Fibroblast of skin of left quadriceps (primary cell): ENCODE measurements around the gene TMC6.
"Not testable (repeated sequence)": the region's sequence is repeated elsewhere in the genome, so short reads cannot be mapped to it uniquely, and the experiment has no call there.

Experiments
- DNase-seq, 2 experiments: peaks; one replicate each; pipeline ENCODE4 v3.0.0-alpha.2; 2013; ENCODE audit warnings: low read depth in 2 of 2

Gene TMC6

GRCh38 chr17:78081551-78081950 lies 47.0 kb downstream of the TMC6 start:
- no peak for DNase-seq

DNA sequence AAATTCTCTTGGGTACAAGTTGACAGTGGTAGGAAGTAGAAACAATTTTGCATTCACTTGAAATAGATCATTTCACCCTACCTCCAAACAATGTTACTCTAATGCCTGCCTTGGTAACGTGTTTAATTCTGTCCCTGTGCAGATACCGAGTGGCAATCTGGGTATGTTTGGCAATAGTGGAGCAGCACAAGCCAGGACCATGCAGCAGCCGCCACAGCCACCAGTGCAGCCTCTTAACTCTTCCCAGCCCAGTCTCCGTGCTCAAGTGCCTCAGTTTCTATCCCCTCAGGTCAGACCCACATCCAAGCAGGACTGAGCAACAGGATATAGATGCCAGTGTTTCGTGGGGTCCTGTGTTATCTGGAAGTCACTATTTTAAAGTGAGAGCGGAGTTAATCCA lies 49.3 kb downstream of the TMC6 start:
- no peak for DNase-seq

DNA sequence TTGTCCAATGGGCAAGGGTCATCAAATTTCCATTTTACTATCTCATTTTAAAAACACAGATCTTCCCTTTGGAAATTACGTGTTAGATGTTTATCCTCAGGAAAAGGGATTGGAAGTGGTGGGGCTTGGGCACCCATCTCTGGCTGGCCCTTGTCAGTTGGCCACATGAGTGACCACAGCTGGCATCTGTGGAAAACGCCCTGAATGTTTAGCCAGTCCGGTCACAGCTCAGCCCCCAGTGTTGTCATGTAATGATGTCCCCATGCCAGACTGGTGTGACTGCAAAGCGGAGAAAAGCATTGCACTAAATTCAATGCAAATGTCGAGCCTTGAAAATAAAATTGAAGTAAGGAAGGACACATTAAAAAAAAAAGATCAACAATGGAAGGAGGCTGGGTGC lies 53.0 kb downstream of the TMC6 start:
- DNase-seq, result no peak

- no peak for DNase-seq
These were observed 53.5 kb downstream of the TMC6 start for GRCh38 chr17:78075011-78075410.

- DNase-seq, result no peak
These were observed 55.6 kb downstream of the TMC6 start for GRCh38 chr17:78072961-78073360.

GRCh38 chr17:78069695-78070094 lies 58.9 kb downstream of the TMC6 start:
- no peak for DNase-seq

DNA sequence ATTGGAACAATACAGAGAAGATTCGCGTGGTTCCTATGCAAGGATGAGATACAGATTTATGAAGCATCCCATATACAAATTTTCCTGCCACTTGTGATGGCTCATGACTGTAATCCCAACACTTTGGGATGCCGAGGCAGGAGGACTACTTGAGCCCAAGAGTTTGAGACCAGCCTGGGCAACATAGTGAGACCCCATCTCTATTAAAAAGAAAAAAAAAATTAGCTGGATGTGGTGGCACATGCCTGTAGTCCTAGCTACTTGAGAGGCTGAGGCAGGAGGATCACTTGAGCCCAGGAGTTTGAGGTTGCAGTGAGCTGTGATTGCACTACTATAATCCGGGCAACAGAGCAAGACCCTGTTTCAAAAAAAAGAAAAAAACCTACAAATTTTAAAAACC lies 61.6 kb downstream of the TMC6 start:
- not testable (repeated sequence) for DNase-seq

DNA sequence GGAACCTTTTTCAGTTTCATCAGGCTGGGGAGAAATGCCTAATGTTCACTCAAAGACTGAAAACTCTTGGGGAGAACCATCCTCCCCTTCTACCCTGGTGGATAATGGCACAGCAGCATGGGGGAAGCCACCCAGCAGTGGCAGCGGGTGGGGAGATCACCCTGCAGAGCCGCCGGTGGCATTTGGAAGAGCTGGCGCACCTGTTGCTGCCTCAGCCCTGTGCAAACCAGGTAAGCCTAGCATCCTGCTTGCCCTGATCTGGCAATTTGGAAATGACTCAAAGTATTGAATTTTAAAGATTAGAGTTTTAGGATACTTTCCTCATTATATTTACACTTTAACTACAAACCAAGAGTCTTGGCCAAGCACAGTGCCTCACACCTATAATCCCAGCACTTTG lies 63.8 kb downstream of the TMC6 start:
- no peak for DNase-seq

DNA sequence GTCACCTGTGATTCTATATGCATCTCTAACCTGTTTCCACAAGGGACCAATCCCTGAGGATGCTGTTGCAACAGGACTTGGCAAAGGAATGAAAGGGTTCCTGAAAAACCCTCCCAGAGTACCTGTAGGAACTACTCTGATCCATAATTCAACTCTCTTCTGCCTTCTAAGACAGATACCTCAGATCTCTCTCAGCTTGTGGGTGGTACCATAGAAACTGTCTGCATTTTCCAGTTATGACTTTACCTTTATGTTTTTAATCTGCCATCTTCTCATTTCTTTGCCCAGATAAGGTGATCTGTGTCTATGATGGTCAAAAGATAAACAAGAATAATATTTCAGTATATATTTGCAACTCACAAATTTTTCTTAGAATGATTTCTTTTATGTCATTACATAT lies 65.1 kb downstream of the TMC6 start:
- no peak for DNase-seq

GRCh38 chr17:78062596-78062995 lies 66.0 kb downstream of the TMC6 start:
- DNase-seq, result no peak
